Fibroblast of villous mesenchyme (primary cell): ENCODE data around the gene MYL11. TPM values are rescaled to one million over a fixed set of nuclear protein-coding genes. Genes with fewer than 3 reads are reported as not detected.

ENCODE experiments used
- DNase-seq: peaks from one replicate; pipeline ENCODE4 v3.0.0-alpha.2; 2010; ENCODE audit warnings: low read depth
- H3K4me3 ChIP-seq: 2 replicates; pipeline ENCODE4 v1.5.1; 2011; ENCODE audit warnings: low read depth, mild to moderate bottlenecking, low read length
- CTCF ChIP-seq: IDR thresholded peaks from 2 replicates; pipeline ENCODE4 v1.5.1; 2012; ENCODE audit warnings: low read depth, mild to moderate bottlenecking, low read length; ENCODE audit not compliant: insufficient read depth
- total RNA-seq: library from RNA; depleted of rRNA; stranded (reverse); fragments of >200 nt; gene quantifications from 2 replicates; pipeline ENCODE4 v1.2.3, GENCODE V29; 2012

MYL11 gene
- total RNA-seq, 1 donor = not detected

- DNase-seq = no peak
- peak overlapping the region; percentile 97 for H3K4me3 ChIP-seq
- no peak for TF ChIP-seq CTCF
Measured at GRCh38 chr16:30355954-30356308, 18.7 kb upstream of the MYL11 start.

- DNase-seq = no peak
- TF ChIP-seq CTCF = no peak
Measured at GRCh38 chr16:30356401-30357084, 18.1 kb upstream of the MYL11 start.

GRCh38 chr16:30357085-30357714, 17.4 kb upstream of the MYL11 start:
- no peak for TF ChIP-seq CTCF
- no peak overlapping the region for H3K4me3 ChIP-seq
- no peak for DNase-seq

More at GRCh38 chr16:30356401-30357084, 18.1 kb upstream of the MYL11 start:
- peak overlapping the region; percentile 97 for H3K4me3 ChIP-seq

- TF ChIP-seq CTCF = no peak
- no peak for DNase-seq
- H3K4me3 ChIP-seq = no peak overlapping the region
Measured at GRCh38 chr16:30357715-30358576, 16.7 kb upstream of the MYL11 start.

- TF ChIP-seq CTCF = no peak
- H3K4me3 ChIP-seq = no peak overlapping the region
- DNase-seq = no peak
Measured at GRCh38 chr16:30358577-30358936, 16.0 kb upstream of the MYL11 start.

- no peak overlapping the region for H3K4me3 ChIP-seq
- DNase-seq = no peak
- TF ChIP-seq CTCF = no peak
Measured at GRCh38 chr16:30358990-30359870, 15.4 kb upstream of the MYL11 start.
